HCT116 (cell line): ENCODE results near the gene KLHL17.

Experiments used
- CTCF ChIP-seq, 3 experiments: fragments of 200-600 bp in 1 of 3; sonication (generic) in 1 of 3; IDR thresholded peaks in 2 of 3; conservative IDR thresholded peaks in 1 of 3; 2 replicates each; pipeline ENCODE4 v1.5.1; 2012 to 2017; ENCODE audit warnings: low read depth in 2 of 3, low read length in 2 of 3, antibody characterized with exemption in 1 of 3, borderline replicate concordance in 1 of 3, control low read depth in 1 of 3, mild to moderate bottlenecking in 1 of 3, mixed read lengths in 1 of 3, mixed run types in 1 of 3, moderate library complexity in 1 of 3; ENCODE audit not compliant: insufficient read depth in 1 of 3
- ELF1 ChIP-seq: IDR thresholded peaks from 2 replicates; pipeline ENCODE4 v1.6.1; 2012; ENCODE audit warnings: low read depth, borderline replicate concordance
- EZH2 ChIP-seq: fragments of 200-600 bp; sonication (generic); IDR thresholded peaks from 2 replicates; pipeline ENCODE4 v1.6.1; 2017; ENCODE audit warnings: antibody characterized with exemption, mixed run types
- JUND ChIP-seq: IDR thresholded peaks from 2 replicates; pipeline ENCODE4 v1.6.1; 2012
- MAX ChIP-seq: IDR thresholded peaks from 2 replicates; pipeline ENCODE4 v1.6.1; 2012
- POLR2A ChIP-seq: IDR thresholded peaks from 2 replicates; pipeline ENCODE4 v1.7.0; 2011; ENCODE audit warnings: borderline replicate concordance; ENCODE audit not compliant: insufficient read depth, insufficient read length; ENCODE audit errors: extremely low read depth
- POLR2AphosphoS5 ChIP-seq: IDR thresholded peaks from 2 replicates; pipeline ENCODE4 v1.6.1; 2011; ENCODE audit warnings: mild to moderate bottlenecking, low read depth, low read length, moderate library complexity
- RAD21 ChIP-seq: IDR thresholded peaks from 2 replicates; pipeline ENCODE4 v1.6.1; 2012; ENCODE audit warnings: low read depth, mild to moderate bottlenecking
- SIN3A ChIP-seq: IDR thresholded peaks from 2 replicates; pipeline ENCODE4 v1.6.1; 2012; ENCODE audit warnings: low read depth
- SP1 ChIP-seq: IDR thresholded peaks from 2 replicates; pipeline ENCODE4 v1.6.1; 2012; ENCODE audit warnings: low read depth
- YY1 ChIP-seq: IDR thresholded peaks from 2 replicates; pipeline ENCODE4 v1.6.1; 2011; ENCODE audit warnings: low read length, low read depth, moderate library complexity, mild to moderate bottlenecking; ENCODE audit not compliant: insufficient replicate concordance; ENCODE audit errors: extremely low read depth
- ZBTB33 ChIP-seq: IDR thresholded peaks from 2 replicates; pipeline ENCODE4 v1.6.1; 2011; ENCODE audit warnings: mild to moderate bottlenecking, low read length, moderate library complexity; ENCODE audit not compliant: insufficient replicate concordance; ENCODE audit errors: extremely low read depth

- no peak for TF ChIP-seq POLR2A
- no peak for TF ChIP-seq EZH2
- no peak for TF ChIP-seq CTCF (IDR thresholded peaks at IDR 0.05 in 2 of 3, conservative IDR thresholded peaks at IDR 0.05 in 1 of 3; ENCODE audit: borderline replicate concordance in 1 of 3, insufficient read depth in 1 of 3, low read depth in 2 of 3, low read length in 2 of 3)
- TF ChIP-seq POLR2AphosphoS5 = no peak; the same call in 1 of the 2 replicates
- TF ChIP-seq SIN3A = no peak
- no peak for TF ChIP-seq ELF1
- no peak for TF ChIP-seq RAD21
- TF ChIP-seq JUND = no peak
- TF ChIP-seq MAX = no peak
- TF ChIP-seq ZBTB33 = no peak
- TF ChIP-seq YY1 = no peak
- TF ChIP-seq SP1 = no peak
Measured at GRCh38 chr1:964691-965525, 4.5 kb downstream of the KLHL17 start.
